Kidney (tissue), 14 donors: ENCODE measurements around the gene CTNNBL1. TPM values are rescaled to one million over a fixed set of nuclear protein-coding genes. Genes with fewer than 3 reads are reported as not detected.

ENCODE experiments used
- DNase-seq, 5 donors: peaks; one replicate each; pipeline ENCODE4 v3.0.0-alpha.2; 2013 to 2020
- FAIRE-seq: peaks from 2 replicates; lab custom pipeline; 2012; peaks lifted over from hg19 to GRCh38; lab: Jason Lieb, UNC
- H3K27ac ChIP-seq, 2 donors: one replicate each; pipeline ENCODE4 v1.7.0; 2013; ENCODE audit warnings: low read depth in 2 of 2, low read length in 2 of 2, inconsistent platforms in 1 of 2
- H3K27me3 ChIP-seq: one replicate; pipeline ENCODE4 v1.7.1; 2013; ENCODE audit warnings: low read length, inconsistent platforms; ENCODE audit not compliant: control insufficient read depth, insufficient read depth
- H3K36me3 ChIP-seq, 3 donors: one replicate each; pipeline versions ENCODE4 v1.7.0 to v1.7.1; 2013; ENCODE audit warnings: low read length in 3 of 3, control low read depth in 1 of 3, inconsistent platforms in 1 of 3; ENCODE audit not compliant: insufficient read depth in 3 of 3, control insufficient read depth in 2 of 3
- H3K4me1 ChIP-seq, 3 donors: one replicate each; pipeline versions ENCODE4 v1.7.0 to v1.7.1; 2013; ENCODE audit warnings: low read length in 3 of 3, inconsistent platforms in 1 of 3, low read depth in 1 of 3; ENCODE audit not compliant: control insufficient read depth in 2 of 3, insufficient read depth in 2 of 3
- H3K4me3 ChIP-seq, 3 donors: one replicate each; pipeline versions ENCODE4 v1.7.0 to v1.8.1; 2013; ENCODE audit warnings: low read length in 3 of 3, control low read depth in 1 of 3, inconsistent platforms in 1 of 3
- H3K9ac ChIP-seq, 3 donors: one replicate each; pipeline versions ENCODE4 v1.7.0 to v1.7.1; 2013; ENCODE audit warnings: low read length in 3 of 3, control low read depth in 1 of 3, inconsistent platforms in 1 of 3
- H3K9me3 ChIP-seq, 3 donors: one replicate each; pipeline versions ENCODE4 v1.7.0 to v1.7.1; 2013; ENCODE audit warnings: low read length in 3 of 3, control low read depth in 1 of 3, inconsistent platforms in 1 of 3; ENCODE audit not compliant: control insufficient read depth in 2 of 3, insufficient read depth in 1 of 3
- CTCF ChIP-seq: IDR thresholded peaks from 3 replicates; pipeline ENCODE4 v1.5.1; 2012; ENCODE audit warnings: mild to moderate bottlenecking, moderate library complexity, borderline replicate concordance; ENCODE audit not compliant: insufficient read depth; ENCODE audit errors: extremely low read depth
- intact Hi-C: fragments of 100-400 bp; cut with DNase I; formaldehyde crosslinking; loops from one replicate; pipeline ENCODE4 v1.11.1; 2022
- polyA plus RNA-seq: library from polyadenylated mRNA; stranded (reverse); fragments of 350-450 nt; fragmentation: Illumina TruSeq; extraction: RNeasy Lipid Tissue Mini Kit (QIAGEN cat#74804); gene quantifications from one replicate; pipeline ENCODE4 v1.2.3, GENCODE V29; 2014; ENCODE audit warnings: low read depth, low replicate concordance; ENCODE audit not compliant: insufficient read depth
- total RNA-seq: library from RNA; stranded (reverse); fragmentation: NEBNext Ultra II Directional; extraction: Animal tissue kit (Norgen Biotek cat#: 25700); gene quantifications from one replicate; pipeline ENCODE4 v1.2.1, GENCODE V29; 2021
- donor health status: control.
- donor health status: control.
- donor health status: control.
- donor health status: control.
- donor health status: control.
- donor health status: DM: yes; HTN: yes; CAD: no.
- donor health status: Normal renal cell carcinoma (clear cell type).

The CTNNBL1 gene
- total and polyA plus RNA-seq, 2 donors from 2014 or later, result 40.9 to 70.9 TPM

DNA sequence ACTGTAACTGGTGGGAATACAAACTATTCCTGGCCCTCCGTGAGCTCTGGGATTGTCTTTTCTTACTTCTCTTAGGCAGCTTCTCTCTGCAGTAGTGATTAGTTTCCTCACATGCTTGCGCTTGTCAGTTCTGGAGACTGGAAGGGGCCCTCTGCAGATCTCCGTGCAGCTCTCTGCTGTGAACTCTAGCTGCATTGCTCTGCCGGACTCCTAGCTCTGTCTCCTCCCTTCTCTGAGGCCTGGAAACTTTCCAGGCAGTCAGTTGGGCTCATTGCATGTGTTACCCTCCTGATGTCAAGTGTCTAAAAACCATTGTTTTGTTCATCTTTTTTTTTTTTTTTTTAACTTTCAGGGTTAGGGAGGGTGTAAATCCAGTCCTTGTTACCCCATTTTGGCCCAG lies 102.3 kb downstream of the CTNNBL1 start:
- Histone ChIP-seq H3K4me1 (no peaks in the 10 kb centered on the region), H3K9me3 (no peaks in the 10 kb centered on the region), H3K9ac (no peak overlapping the region), H3K36me3 (peaks cover 0 to 7% (median 2%) of the 10 kb centered on the region in 3 donors), H3K27ac (no peak overlapping the region), H3K27me3 (no peaks in the 10 kb centered on the region), H3K4me3 (no peak overlapping the region)
- TF ChIP-seq CTCF, result no peak
- FAIRE-seq, result no peak
- intact Hi-C loops, result no loop called here
- peak in 1 of 5 donors; percentile 21 for DNase-seq

DNA sequence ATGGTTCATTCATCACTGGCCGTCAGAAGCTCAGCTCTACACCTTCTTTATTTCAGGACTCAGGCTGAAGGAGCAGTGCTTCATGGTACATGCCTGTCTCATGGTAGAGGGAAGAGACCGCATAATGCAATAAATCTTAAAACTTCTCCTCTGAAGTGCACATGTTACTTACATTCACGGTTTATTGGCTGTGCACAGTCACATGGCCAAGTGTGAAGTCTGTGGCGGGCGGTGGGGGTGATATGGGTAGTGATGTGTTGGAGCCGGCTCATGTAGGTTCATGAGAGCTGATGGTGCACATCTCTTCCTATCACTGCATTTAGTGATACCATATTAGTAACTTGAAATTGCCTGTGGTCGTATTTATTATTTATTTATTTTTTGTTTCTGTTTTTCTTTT lies 102.9 kb downstream of the CTNNBL1 start:
- H3K9me3 ChIP-seq, result no peaks in the 10 kb centered on the region
- no peaks in the 10 kb centered on the region for H3K4me1 ChIP-seq
- H3K36me3 ChIP-seq, result peaks cover 0 to 7% (median 2%) of the 10 kb centered on the region in 3 donors
- no peaks in the 10 kb centered on the region for H3K27me3 ChIP-seq
- no peak for TF ChIP-seq CTCF
- FAIRE-seq (no peak), DNase-seq (no peak)
- intact Hi-C loops, result no loop called here
- H3K9ac ChIP-seq, result no peak overlapping the region
- no peak overlapping the region for H3K4me3 ChIP-seq
- H3K27ac ChIP-seq, result no peak overlapping the region

DNA sequence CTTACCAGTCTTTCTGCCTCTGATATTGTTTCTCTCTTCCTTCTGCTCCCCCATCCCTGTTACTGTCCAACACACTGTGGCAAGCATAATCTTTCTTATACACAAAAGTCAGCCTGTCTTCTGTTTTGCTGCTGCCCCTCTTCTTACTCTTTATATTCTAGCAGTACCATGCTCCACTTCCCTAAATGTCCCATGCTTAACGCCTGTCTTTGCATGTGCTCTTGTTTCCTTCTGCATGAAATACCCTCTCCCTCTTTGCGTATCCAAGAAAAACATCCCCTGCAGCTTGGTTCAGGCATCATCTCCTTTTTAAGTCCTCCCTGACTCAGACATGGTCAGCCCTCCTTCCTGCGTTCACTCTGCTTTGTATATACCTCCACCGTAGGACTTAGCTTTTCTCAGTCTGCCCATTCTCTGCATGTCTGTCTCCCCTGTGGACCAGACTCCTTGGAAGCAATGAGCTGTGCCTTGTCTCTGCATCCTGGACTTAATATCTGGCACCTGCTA lies 103.9 kb downstream of the CTNNBL1 start:
- no peak overlapping the region for H3K4me3 ChIP-seq
- no peak for TF ChIP-seq CTCF
- intact Hi-C loops, result no loop called here
- H3K36me3 ChIP-seq, result peaks cover 0 to 10% (median 2%) of the 10 kb centered on the region in 3 donors
- DNase-seq (no peak), FAIRE-seq (no peak)
- no peak overlapping the region for H3K27ac ChIP-seq
- no peaks in the 10 kb centered on the region for H3K4me1 ChIP-seq
- H3K9ac ChIP-seq, result no peak overlapping the region
- no peaks in the 10 kb centered on the region for H3K9me3 ChIP-seq
- H3K27me3 ChIP-seq, result no peaks in the 10 kb centered on the region

- Histone ChIP-seq H3K4me3 (no peak overlapping the region), H3K9ac (no peak overlapping the region), H3K36me3 (peaks cover 0 to 10% (median 2%) of the 10 kb centered on the region in 3 donors), H3K27me3 (no peaks in the 10 kb centered on the region), H3K27ac (no peak overlapping the region), H3K4me1 (no peaks in the 10 kb centered on the region), H3K9me3 (no peaks in the 10 kb centered on the region)
- intact Hi-C loops, result no loop called here
- no peak for FAIRE-seq
- no peak for TF ChIP-seq CTCF
- no peak for DNase-seq
Observed at GRCh38 chr20:37798312-37798711, 104.5 kb downstream of the CTNNBL1 start.
